Fibroblast of peridontal ligament (primary cell): ENCODE results near the gene NUCB2.
A peak's percentile ranks its signal among the peaks of the same experiment; 100 is the strongest.

Experiments
- DNase-seq: peaks from one replicate; pipeline ENCODE4 v3.0.0-alpha.2; 2010; ENCODE audit errors: extremely low read depth

The NUCB2 gene

DNA sequence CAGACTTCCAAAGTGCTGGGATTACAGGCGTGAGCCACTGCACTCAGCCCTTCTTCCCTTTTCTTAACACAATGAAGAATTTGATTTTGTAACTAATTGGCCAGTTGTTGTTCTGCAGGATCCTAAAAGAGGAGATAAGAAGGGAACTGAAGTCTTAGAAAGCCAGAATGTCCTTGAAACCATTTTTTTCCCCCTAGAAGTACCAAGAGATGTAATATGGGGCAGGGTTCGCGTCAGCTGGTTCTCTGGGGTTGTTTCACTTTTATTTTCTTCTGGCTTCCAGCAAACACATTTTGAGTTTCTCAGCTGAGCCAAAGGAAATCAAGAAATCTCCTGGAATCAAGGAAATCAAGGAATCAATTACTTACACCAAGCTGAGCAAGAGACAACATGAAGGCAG is 7.6 kb upstream of the NUCB2 start:
- no peak for DNase-seq

DNA sequence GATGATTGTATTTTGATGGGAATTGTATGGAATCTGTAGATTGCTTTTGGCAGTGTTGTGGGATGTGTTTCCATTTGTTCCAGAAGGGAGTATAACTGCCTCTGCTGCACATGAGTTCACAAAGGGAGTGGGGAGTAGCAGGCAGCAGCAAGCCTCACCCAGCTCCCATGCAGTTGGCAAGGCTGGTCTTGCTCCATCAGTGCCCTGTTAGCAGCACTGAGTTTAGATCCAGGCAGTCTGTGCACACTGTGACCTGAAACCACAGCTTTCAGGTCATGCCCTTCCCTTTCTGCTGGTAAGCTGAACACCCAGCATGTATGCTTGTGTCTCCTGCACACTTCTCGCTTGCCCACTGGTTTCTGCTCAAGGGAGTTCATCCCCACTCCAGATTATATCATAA is 3.7 kb upstream of the NUCB2 start:
- no peak for DNase-seq

DNA sequence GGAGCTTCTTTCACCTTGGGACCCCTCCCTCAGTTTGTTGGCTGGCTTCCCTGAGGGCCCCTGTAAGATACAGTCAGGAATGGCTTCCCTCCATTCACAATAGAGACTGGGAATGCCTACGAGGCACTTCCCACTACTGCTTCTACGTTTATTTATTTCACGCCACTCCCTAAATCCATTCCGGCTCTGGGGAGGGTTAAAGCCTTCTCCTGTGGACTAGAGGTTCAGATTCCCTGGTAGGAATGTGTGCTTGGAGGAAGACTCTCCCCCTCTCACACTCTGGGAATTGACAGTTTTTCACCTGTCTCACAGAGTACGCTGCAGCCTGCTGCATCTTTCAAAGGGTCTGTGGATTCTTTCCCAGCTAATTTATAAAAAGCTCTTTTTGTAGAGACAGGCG is 3.3 kb upstream of the NUCB2 start:
- no peak for DNase-seq

DNA sequence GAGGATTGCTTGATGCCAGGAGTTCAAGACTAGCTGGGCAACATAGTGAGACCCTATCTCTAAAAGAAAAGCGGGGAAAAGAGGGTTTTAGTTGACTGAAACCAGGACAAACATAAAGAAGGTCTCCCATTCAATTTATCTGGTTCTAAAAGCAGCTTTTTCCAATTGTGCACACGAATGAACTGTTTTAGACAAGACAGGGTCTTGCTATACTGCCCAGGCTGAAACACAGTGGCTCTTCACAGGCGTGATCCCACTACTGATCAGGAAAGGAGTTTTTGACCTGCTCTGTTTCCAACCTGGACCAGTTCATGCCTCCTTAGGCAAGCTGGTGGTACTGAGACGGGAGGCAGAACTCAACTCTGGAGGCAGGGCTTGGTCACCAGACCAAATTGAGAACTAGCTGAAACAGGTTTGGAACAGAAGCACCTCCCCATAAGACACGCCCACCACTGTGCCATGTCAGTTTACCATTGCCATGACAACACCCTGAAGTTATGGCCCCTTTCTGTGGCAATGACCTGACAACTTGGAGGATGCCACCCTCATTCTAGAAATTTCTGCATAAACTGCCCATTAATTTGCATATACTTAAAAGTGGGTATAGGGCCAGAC is 2.8 kb upstream of the NUCB2 start:
- no peak for DNase-seq

DNA sequence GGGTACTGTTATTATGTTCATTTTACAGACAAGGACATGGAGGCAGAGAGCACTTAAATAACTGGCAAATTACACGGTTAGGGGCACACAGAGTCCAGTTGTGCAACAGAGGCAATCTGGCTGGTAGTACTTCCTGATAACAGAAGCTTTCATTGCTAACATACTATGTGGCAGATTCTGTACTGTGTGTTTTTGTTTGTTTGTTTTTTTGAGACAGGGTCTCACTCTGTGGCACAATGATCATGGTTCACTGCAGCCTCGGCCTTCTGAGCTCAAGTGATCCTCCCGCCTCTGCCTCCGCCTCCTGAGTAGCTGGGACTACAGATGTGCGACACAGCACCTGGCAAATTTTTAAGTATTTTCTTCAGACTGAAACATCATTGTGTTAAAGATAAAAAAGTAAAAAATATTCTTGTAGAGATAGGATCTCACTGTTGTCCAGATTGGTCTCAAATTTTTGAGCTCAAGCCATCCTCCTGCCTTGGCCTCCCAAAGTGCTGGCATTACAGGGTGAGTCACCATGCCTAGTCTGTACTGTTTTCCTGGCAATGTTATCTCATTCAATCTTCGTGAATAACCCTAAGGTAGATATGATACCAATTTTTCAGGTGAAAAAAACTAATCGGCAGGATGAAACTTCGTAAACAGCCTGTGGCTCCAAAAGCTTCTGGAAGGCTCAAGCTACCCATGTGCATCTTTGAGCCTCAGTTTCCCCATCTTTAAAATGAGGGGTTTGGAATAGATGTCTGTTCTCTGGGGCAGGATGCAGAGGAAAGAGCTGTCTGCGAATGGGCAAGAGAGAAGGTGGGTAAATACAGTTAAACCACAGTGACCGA is 921 bp upstream of the NUCB2 start:
- no peak for DNase-seq

DNA sequence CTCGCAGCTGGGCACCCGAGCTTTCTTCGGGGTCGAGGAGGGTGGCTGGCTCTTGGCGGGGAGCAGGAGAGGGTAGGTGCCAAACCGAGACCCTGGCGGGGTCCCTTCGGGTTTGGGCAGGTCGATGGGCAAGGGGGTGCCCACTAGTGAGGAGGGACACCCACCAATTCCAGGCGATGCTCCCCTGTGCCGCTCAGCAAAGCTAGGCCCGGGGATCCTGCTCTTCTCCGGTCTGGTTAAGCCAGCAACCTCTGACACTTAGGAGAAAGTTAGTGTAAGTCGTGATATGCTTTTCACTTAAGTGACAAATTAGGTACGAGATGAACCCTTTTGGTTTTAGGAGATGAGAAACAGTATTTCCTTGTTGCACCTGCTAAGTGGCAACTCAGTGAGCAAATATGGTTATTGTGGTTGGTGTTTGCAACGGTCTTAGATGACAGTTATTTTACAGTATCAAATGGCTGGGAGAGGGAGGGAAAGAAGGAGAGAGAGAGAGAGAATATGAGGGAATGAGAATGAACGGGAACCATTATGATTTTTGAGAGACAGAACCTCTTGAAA is 565 bp downstream of the NUCB2 start:
- DNase-seq = peak; percentile 74

DNA sequence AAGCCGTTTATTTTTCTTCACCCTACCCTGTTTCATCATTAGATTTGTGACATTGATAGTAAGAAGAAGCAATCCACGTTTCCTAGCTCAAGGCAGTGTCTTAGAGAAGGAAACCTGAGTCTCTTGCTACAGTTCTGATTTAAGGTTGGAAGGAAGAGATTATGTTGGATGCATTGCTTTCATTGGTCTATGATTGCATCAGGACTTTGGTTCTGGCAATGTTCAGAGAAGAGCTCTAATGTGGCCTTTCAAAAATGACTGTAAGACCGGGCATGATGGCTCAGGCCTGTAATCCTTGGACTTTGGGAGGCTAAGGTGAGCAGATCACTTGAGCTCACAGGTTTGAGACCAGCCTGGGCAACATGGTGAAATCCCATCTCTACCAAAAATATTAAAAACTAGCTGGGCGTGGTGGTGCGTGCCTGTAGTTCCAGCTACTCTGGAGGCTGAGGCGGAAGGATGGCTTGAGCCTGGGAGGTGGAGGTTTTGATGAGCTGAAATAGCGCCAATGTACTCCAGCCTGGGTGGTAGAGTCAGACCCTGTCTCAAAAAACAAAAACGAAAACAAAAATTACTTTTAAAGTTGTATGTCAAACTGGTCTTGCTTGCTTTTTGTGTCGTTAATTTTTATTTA is 4.1 kb downstream of the NUCB2 start:
- DNase-seq = peak; percentile 67

DNA sequence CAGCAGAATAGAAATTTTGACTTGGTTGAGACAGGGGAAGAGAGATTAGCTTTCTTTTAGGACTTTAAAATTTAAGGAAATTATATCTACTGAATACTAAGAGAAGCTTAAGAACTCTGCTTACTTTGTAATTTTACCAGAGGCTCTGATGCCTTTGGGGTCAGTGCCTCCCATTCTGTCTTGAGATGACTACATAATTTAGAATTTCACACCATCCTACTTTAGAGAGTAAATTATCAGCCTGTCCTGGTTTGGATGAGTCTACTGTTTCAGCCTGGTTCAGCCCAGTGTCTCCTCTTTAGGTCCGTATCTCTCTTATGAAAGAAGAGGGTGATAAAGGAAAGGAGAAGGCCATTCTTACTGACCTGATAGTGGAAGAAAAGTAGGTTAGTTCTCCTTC is 9.8 kb downstream of the NUCB2 start:
- DNase-seq = no peak

DNA sequence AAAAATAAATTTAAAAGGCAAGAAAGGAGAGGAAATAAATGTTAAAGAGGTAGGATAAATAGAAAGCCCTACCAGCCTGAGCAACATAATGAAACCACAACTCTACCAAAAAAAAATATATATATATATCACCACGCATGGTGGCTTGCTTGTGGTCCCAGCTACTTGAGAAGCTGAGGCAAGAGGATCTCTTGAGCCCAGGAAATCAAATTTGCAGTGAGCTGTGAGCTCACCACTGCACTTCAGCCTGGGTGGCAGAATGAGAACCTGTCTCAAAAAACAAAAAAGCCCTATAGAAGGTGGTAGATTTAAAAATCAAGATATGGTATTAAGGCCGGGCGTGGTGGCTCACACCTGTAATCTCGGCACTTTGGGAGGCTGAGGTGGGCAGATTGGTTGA is 10.5 kb downstream of the NUCB2 start:
- DNase-seq = no peak

DNA sequence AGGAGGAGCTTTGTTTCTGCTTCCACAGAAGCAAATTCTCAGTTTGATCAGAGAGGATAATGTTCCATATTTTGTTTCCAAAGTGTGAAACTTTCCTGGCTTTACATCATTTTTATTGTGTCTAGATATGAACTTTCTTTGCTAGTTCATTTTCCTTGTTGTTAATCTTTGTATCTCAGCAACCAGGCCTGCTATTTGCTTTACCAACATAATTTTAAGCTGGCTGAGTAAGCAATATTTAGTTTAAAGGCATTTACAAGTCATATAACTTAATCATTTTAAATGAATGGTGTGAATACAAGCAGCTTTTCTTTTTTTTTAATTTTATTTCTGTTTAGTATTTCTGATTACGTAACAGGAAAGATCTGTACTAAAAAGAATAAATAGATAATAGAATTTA is 15.2 kb downstream of the NUCB2 start:
- DNase-seq = no peak

DNA sequence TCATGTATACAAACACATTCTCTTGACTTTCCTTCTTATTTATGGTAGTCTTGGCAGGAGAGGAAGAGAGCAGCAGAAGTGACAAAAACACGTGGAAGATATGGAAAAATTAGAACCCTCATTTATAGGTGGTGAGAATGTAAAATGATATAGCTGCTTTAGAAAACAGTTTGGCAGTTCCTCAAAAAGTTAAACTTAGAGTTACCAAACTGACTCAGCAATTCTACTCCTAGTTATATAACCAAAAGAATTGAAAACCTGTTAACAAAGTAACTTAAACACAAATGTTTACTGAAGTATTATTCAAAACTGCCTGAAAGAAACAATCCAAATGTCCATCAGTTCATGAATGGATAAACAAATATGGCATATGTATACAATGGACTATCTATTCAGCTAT is 16.8 kb downstream of the NUCB2 start:
- peak; percentile 61 for DNase-seq

DNA sequence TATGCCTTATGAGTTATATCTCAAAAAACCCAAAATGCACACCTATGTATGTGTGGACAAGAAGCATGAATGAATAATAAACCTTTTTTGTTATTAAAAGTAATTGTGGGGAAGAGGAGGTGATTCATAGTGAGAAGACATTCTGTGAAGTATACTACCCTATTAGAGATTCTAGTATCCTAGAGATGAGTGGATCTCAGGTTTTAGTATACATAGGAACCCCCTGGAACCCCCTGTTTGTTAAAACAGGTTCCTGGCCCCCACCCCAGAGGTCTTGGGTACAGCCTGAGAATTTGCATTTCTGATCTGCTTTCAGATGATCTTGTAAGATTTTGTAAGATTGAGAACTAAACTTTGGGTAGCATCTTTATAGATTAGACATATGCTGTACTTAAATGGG is 17.5 kb downstream of the NUCB2 start:
- no peak for DNase-seq

DNA sequence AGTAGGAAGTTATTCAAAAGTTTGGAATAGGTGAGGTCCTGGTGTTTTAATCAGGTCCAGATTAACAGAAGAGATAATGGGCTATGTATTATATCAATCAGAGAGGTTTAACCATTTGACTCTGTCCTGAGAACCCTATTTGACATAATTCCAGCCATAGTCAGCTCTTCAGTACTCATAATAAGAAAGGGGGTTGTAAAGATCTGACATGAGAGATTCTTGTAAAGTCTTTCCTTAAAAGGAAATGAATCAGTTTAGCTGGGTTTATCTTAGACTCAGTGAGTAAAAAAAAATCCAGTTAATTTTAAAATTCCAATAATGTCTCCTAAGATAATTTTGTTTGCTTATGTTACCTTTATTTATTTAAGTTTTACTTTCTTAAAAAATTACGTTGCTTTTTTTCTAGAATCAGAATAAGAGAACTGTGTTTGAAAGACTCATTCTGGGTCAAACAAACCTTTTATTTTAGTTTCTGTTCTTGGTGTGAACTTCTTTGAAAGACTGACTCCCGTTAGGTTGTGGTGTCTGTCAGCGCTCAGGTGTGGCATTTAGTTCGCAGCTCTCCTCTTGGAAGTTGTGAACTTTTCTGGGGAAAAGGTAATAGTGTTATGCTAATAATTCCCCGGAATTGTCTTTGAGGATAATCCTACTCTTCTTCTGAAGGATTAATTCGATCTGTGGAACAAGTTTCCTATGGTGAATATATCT is 20.5 kb downstream of the NUCB2 start:
- no peak for DNase-seq

DNA sequence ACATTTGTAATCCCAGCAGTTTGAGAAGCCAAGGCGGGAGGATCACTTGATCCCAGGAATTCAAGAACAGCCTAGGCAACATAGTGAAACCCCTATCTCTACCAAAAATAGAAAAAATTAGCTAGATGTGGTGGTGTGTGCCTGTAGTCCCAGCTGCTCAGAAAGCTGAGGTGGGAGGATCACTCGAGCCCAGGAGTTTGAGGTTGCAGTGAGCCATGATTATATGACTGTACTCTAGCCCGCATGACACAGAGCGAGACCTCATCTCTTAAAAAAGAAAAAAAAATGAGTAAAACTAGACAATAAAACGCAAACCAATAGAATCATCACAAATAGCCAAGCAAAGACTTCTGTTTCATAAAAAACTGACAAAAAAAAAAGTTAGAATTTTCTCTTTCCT is 21.8 kb downstream of the NUCB2 start:
- DNase-seq = no peak

DNA sequence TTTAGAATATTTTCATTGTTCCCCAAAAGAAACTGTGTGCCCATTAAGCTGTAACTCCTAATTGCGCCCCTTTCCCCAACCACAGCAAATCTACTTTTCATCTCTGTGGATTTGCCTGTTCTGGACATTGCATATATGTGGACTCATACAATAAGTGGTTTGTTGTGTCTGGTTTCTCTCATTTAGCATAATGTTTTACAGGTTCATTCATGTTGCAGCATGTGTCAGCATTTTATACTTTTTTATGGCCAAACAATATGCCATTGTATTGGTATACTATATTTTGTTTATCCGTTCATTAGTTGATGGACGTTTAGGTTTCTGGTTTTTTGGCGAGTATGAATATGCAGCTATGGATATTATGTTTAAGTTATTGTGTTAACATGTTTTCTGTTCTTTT is 23.8 kb downstream of the NUCB2 start:
- no peak for DNase-seq

DNA sequence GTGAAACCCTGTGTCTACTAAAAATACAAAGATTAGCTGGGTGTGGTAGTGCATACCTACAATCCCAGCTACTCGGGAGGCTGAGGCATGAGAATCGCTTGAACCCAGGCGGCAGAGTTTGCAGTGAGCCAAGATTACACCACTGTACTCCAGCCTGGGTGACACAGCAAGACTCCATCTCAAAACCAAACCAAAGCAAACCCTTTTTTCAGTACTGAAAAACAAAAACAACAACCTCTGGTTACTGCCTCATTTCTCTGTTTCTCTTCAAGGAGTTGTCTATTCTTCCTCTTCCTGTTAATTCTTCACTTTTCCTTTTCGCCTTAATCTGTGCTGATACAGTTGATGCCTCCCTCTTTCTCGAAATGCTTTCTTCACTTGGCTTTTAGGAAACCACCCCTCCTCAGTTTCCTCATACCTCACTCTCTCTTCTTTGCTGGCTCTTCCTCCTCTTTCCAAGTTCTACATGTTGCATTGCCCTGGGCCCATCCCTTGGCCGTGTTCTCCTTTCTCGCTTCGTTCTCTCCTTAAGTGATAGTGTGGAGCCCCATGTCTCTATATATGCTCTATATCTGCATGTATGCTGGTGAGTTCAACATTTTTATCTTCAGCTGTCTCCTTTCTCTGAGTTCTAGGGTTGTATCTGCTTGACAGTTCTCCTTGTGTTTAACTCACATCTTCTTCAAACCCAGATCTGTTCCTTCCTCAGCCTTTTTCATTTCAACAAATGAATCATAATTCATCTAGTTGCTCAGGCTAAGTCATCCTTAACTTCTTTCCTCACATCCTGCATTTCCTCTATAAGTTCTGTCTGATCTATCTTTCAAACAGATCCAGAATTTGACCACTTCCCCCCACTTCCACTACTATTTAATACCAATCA is 37.1 kb downstream of the NUCB2 start:
- peak; percentile 2 for DNase-seq

DNA sequence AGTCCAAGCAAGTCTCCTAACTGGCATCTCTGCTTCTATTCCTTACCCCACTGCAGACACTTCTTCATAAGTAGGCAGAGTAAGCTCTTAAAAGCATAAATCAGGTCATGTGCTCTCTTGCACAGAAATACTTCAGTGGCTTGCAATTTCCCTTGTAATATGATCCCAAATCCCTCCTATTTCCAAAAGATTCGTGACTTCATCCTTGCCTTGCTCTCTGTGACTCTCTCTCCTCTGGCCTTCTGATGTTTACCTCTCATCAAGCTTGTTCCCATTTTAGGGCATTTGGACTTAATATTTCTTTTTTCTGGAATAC is 37.7 kb downstream of the NUCB2 start:
- DNase-seq = peak; percentile 97

DNA sequence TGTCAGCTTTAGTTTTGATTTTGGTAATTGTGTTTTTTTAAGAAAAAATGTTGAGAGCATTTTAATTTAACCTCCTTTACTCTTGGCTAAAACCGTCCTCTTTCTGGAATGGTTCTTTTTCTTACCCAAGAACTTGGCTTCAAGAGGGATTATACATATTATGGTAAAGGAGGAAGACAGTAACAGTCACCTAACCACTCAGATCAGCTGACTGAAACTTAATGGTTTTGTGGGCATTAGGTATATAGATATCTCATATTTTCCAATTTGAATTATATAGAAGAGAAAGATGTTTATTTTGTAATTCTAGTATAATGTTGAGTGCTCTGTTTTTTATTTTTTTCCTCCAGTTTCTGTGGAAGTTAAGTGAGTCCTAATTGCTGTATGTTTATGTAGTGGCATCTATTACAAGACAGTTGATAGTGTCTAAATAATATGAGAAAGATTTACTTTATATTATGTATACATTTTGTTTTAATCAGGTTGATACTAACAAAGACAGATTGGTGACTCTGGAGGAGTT is 38.4 kb downstream of the NUCB2 start:
- DNase-seq = peak; percentile 19

DNA sequence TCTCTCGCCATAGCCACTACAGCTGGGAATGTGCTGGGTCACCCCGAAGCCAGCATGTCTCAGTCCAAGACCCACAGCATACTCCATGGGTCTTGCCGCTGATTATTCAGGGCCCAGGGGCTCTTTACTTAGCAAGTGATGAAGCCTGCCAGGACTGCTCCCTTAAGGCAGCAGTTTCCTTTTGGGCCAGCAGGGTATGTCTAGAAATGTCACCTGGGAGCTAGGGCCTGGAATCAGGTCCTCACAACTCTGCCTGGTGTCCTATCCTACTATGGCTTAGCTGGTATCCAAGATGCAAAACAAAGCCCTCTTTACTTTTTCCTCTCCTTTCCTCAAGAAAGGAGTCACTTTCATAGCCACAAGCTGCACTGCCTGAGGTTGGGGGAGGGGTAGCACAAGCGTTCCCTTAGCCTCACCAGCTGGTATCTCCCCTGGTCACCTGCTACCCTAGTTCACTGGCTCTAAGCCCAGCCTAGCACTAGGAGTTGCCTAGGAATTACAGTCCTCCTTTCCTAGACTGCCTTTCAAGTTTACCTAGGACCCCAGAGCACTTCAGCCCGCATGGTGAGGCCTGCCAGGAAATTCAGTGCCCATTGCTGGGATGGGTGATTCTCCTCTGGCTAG is 52.4 kb downstream of the NUCB2 start:
- no peak for DNase-seq

DNA sequence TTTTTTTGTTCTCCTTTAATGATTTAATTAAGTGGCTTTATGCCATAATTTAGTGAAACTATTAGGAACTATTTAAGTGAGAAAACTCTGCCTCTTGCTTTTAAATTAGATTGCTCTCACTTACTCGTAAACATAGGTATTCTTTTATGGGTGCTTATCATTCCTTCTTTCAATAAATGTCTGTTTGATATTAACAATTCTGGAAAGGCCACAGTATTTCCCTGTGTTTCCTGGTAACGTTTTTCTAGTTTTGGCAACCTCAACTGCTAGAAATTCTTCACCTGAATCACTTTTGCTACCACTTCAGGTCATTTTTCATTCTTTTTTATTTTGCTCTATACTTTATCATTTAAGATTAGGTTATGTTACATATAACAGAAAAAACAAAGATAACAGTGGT is 55.1 kb downstream of the NUCB2 start:
- no peak for DNase-seq
